HG02588 (cell line): ENCODE results near the gene IFNGR1.
"Not testable (repeated sequence)": the region's sequence is repeated elsewhere in the genome, so short reads cannot be mapped to it uniquely, and the experiment has no call there.

Experiments
- ATAC-seq: cut with Tn5 transposase; IDR thresholded peaks from one replicate; pipeline ENCODE4 v1.9.1; 2021; ENCODE audit warnings: mild to moderate bottlenecking, moderate library complexity; ENCODE audit not compliant: unreplicated experiment

The IFNGR1 gene

DNA sequence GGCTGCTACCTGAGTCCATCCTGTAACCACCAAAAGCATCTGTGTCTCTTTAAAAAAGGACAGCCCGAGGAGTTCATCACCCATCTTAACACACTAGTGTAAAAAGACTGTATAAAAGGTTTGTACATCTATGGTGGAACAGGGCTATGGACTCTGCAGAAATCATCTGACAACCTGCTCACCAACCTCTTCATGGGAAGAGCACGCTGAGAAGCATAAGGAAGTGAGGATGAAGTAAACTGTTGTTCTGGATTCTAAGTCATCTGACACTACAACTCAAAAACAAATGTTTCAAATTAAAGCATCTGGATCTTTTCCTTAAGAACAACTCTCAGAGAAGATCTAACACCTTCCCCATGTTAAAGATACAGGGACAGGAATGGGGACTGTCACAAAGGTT, 5.4 kb downstream of the IFNGR1 start:
- no peak for ATAC-seq

DNA sequence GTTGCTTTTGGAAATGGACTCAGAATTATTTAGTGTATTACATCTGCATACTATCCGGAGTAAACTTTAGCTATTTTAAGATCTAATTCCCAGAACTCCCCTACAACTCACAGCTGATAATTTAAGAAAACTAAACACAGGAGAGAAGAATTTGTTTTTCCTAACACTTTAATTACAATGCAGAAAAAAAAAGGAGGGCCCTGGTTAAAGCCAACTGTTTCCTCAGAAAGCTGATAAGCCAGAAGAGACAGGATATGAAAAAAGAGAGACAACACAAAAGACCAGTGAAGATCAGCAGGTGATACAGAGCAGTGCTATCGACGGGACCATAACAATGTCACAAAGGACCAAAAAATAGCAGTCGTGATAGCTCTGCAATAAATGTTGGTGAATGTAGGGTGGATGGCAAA, 5.8 kb downstream of the IFNGR1 start:
- no peak for ATAC-seq

DNA sequence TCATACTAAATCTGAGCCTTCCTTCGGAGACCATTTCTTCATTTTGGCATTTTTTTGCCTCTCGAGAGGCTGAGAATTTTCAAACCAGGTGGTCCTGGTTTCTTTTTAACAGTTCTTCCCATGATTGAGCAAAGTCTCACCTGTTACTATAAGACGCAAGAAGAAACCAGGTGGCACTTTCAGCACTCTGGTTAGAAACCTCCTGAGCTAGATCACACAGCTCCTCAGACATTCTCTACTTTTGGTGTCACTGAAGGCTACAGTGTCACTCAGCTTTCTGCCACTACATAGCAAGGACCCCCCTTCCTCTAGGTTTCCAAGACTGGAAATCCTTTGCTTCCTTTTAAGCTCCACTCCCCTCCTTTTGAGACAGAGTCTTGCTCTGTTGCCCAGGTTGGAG, 7.3 kb downstream of the IFNGR1 start:
- ATAC-seq: no peak

- ATAC-seq: no peak
Observed at GRCh38 chr6:137210903-137211302, 8.3 kb downstream of the IFNGR1 start.

GRCh38 chr6:137208279-137208678, 10.9 kb downstream of the IFNGR1 start:
- ATAC-seq: no peak

- not testable (repeated sequence) for ATAC-seq
Observed at GRCh38 chr6:137207457-137207856, 11.7 kb downstream of the IFNGR1 start.

DNA sequence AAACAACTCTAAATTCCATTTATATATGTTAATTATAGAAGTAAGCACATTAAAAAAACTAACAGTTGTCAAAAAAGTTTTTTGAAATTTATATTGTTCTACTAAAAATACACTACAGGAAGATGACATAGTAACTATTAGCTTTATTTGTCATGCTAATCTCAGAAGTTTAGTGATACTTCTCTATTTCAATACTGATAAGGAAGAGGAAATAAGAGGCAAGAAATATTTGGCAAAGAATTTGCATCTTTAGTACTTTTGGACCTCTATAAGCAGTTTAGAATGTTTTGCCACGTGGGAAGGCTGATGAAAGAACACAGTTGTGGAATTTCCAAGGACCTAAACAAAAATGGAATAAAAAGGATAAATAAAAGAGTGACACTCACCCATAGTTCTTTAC, 12.6 kb downstream of the IFNGR1 start:
- ATAC-seq: no peak

GRCh38 chr6:137203256-137203655, 15.9 kb downstream of the IFNGR1 start:
- no peak for ATAC-seq

DNA sequence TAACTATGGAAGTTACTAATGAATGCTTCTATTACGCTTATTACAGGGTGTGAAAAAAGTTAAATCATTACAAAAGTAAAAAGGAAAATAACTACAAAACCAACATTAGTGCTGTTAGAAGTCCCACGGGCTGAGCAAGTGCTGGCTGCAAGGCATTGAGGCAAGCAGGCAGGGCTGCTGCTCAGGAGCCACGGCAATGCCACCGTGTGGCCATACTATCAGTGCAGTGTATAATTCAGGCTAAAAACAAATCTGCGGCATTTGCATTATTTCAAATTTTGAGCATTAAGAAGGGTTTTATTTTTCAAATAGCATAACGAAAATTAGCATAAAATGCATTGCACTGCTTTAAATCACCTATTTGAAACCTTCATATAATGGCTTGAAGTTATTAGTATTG, 17.1 kb downstream of the IFNGR1 start:
- ATAC-seq: no peak

- no peak for ATAC-seq
Observed at GRCh38 chr6:137201006-137201405, 18.2 kb downstream of the IFNGR1 start.

DNA sequence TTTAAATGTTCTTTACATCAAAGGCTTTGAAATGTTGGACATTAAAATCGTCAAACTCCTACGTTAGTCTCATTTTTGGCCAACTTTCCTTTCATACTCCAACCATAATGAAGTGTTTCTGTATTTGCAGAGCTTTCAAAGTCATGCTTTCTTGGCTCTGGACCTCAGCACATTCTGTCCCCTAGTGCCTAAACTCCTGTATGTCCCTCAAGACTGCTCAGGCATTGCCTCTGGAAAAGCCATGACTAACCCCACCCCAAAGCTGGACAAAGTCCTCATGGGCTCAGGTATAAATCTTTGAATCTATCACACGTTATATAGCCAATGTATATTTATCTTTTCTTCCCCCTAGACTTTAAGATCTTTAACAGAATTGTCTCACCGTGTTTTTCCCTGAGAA, 18.9 kb downstream of the IFNGR1 start:
- no peak for ATAC-seq

DNA sequence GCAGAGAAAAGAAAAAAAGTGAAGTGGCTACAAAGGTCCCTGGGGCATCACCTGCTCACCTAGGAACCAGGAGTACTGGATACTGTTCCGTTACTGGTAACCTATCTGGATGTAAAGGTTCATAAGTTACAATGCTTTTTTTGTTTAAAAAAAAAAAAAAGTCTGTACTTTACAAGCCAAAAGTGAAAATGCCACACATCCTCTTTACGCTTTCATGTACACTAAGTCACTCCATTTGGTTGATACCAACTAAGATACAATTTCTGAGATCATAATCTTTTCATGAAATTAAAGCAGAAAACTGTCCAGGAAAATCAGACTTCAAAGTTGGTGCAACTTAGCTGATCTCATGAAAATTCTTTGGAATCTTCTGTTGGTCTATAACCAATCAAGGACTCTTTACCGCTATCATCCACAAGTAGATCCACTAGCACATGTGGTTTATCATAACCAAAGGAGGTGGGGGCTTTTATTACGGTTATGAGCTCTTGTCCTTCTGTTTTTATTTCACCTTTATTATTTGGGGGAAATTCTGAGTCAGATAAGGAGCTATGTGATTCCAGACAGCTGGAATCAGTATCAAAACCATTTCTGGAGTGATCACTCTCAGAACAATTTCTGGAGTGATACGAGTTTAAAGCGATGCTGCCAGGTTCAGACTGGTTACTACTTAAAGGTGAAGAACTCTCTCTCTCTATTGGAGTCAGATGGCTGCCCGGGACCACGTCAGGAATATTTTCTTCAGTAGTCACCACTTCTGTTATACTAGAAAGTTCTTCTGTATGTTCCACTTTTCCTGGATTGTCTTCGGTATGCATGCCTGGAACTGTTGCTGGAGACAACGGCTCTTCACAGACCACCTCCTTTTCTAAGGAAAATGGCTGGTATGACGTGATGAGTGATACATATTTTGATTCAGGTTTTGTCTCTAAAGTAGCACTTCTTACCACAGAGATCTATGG, 21.2 kb downstream of the IFNGR1 start:
- no peak for ATAC-seq

- no peak for ATAC-seq
Observed at GRCh38 chr6:137193256-137194070, 25.7 kb downstream of the IFNGR1 start.

DNA sequence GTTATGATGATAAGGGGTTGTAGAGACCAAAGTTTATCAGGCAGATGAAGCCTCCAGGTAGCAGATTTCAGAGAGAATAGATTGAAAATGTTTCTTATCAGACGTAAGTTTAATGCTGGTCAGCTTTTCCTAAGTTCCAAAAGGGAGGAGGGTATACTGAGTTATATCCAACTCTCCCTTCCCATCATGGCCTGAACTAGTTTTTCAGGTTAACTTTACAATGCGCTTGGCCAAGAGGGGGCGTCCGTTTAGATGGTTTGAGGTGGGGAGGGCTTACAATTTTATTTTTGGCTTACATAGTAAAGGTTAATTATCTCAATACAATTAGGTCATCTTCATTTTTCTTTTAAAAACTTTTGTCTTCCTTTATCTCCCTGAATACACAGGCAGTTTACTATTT, 26.4 kb downstream of the IFNGR1 start:
- no peak for ATAC-seq

DNA sequence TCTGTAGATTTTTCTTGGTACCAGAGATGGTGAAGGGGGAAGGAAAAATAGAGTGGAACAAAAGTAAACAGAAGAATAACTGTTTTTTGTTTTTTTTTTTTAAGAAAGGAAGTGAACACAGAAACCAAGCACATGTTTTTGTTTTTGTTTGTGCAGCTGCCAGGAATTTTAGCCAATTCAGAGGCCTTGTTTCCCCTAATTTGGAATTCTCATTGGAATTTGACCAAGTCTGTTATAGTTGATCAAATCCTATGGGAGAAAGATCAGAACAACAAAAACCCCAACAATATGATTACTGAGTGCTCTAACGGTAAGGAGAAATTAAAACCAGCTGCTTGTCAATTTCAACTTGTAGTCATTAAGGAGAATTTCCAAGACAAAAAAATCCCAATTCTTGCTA, 27.5 kb downstream of the IFNGR1 start:
- no peak for ATAC-seq

DNA sequence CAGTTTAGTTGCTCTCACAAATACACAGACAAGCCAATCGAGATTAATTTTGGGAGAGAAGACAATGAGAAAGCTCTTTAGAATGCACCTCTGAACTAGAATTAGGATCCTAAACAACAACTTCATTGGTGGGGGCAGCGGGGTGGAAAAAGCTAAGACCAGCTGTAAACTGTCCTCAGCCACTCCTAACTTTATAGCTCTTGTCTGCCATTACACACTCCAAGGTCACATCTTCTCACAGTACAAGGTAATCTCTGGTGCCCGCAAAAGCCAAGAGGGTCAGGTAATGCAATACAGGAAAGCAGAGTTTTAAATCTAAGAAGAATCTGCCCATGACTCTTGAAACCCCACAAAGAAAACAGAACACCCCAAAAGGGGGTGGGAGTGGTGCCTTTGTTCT, 27.9 kb downstream of the IFNGR1 start:
- no peak for ATAC-seq

GRCh38 chr6:137190583-137191094, 28.5 kb downstream of the IFNGR1 start:
- no peak for ATAC-seq

GRCh38 chr6:137188855-137189254, 30.3 kb downstream of the IFNGR1 start:
- ATAC-seq: no peak

DNA sequence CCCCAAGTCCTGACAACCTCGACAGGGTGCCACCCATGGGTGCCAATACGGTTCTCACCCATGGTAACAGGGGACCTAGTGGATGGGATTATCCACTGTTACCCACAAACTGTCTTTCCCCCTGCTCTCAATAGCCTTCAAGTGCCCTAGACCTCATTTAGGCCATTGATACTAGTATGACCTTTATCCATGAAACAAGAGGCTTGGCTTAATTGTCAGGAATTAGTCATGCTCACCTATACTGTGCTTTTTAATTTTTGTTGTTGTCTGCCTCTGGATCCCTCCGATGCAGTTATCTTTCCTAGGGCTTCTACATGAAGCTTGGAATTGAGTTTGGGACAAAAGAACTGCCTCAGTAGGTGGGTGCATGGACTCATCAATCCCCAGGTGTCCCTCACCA, 33.9 kb downstream of the IFNGR1 start:
- ATAC-seq: no peak

- ATAC-seq: no peak
Observed at GRCh38 chr6:137182654-137183073, 36.5 kb downstream of the IFNGR1 start.

GRCh38 chr6:137181891-137182653, 37.1 kb downstream of the IFNGR1 start:
- no peak for ATAC-seq
